ENCODE measurements around the gene TCF3.

Gene TCF3

GRCh38 chr19:1574354-1575136 lies 77.9 kb downstream of the TCF3 start:
- Histone ChIP-seq H3K4me3 (ENCODE audit: low read depth in 1 of 2, low read length in 2 of 2) (no peak overlapping the region), H4K20me1 (ENCODE audit: insufficient read depth, low read length) (peaks cover 37% of the 10 kb centered on the region), H2AFZ (ENCODE audit: low read depth, low read length) (no peak overlapping the region), H3K9ac (ENCODE audit: low read depth, low read length) (no peak overlapping the region), H3K9me3 (ENCODE audit: insufficient read depth, low read length, severe bottlenecking) (no peaks in the 10 kb centered on the region), H3K27ac (ENCODE audit: low read length) (no peak overlapping the region), H3K36me3 (ENCODE audit: insufficient read depth, low read length) (peaks cover 40% of the 10 kb centered on the region), H3K27me3 (ENCODE audit: insufficient read depth, low read length, poor library complexity) (no peaks in the 10 kb centered on the region), H3K4me1 (ENCODE audit: insufficient read depth, low read length) (no peaks in the 10 kb centered on the region), H3K4me2 (ENCODE audit: insufficient read depth, low read length) (no peak overlapping the region), H3K79me2 (ENCODE audit: insufficient read depth, low read length) (no peaks in the 10 kb centered on the region)
- ATAC-seq (ENCODE audit: insufficient read depth, low read depth) (no peak), DNase-seq (no peak)
- TF ChIP-seq EZH2 (IDR thresholded peaks at IDR 0.05; ENCODE audit: borderline replicate concordance, low read depth, low read length, severe bottlenecking) (no peak), CTCF (IDR thresholded peaks at IDR 0.05; ENCODE audit: borderline replicate concordance, extremely low read depth, low read length, poor library complexity, severe bottlenecking) (no peak)

GRCh38 chr19:1572795-1573194 lies 79.6 kb downstream of the TCF3 start:
- Histone ChIP-seq H2AFZ (ENCODE audit: low read depth, low read length) (no peak overlapping the region), H3K4me1 (ENCODE audit: insufficient read depth, low read length) (peaks cover 8% of the 10 kb centered on the region), H4K20me1 (ENCODE audit: insufficient read depth, low read length) (peaks cover 22% of the 10 kb centered on the region), H3K27ac (ENCODE audit: low read length) (no peak overlapping the region), H3K79me2 (ENCODE audit: insufficient read depth, low read length) (no peaks in the 10 kb centered on the region), H3K36me3 (ENCODE audit: insufficient read depth, low read length) (peaks cover 23% of the 10 kb centered on the region), H3K4me3 (ENCODE audit: low read depth in 1 of 2, low read length in 2 of 2) (no peak overlapping the region), H3K9ac (ENCODE audit: low read depth, low read length) (no peak overlapping the region), H3K4me2 (ENCODE audit: insufficient read depth, low read length) (no peak overlapping the region), H3K9me3 (ENCODE audit: insufficient read depth, low read length, severe bottlenecking) (no peaks in the 10 kb centered on the region), H3K27me3 (ENCODE audit: insufficient read depth, low read length, poor library complexity) (no peaks in the 10 kb centered on the region)
- DNase-seq (no peak), ATAC-seq (ENCODE audit: insufficient read depth, low read depth) (no peak)
- TF ChIP-seq CTCF (IDR thresholded peaks at IDR 0.05; ENCODE audit: borderline replicate concordance, extremely low read depth, low read length, poor library complexity, severe bottlenecking) (no peak), EZH2 (IDR thresholded peaks at IDR 0.05; ENCODE audit: borderline replicate concordance, low read depth, low read length, severe bottlenecking) (no peak)

GRCh38 chr19:1571358-1571757 lies 81.1 kb downstream of the TCF3 start:
- Histone ChIP-seq H3K9me3 (ENCODE audit: insufficient read depth, low read length, severe bottlenecking) (no peaks in the 10 kb centered on the region), H3K27me3 (ENCODE audit: insufficient read depth, low read length, poor library complexity) (no peaks in the 10 kb centered on the region), H3K4me2 (ENCODE audit: insufficient read depth, low read length) (no peak overlapping the region), H3K27ac (ENCODE audit: low read length) (no peak overlapping the region), H3K4me1 (ENCODE audit: insufficient read depth, low read length) (peaks cover 17% of the 10 kb centered on the region), H2AFZ (ENCODE audit: low read depth, low read length) (no peak overlapping the region), H4K20me1 (ENCODE audit: insufficient read depth, low read length) (peaks cover 14% of the 10 kb centered on the region), H3K4me3 (ENCODE audit: low read depth in 1 of 2, low read length in 2 of 2) (no peak overlapping the region), H3K79me2 (ENCODE audit: insufficient read depth, low read length) (peaks cover 11% of the 10 kb centered on the region), H3K9ac (ENCODE audit: low read depth, low read length) (no peak overlapping the region), H3K36me3 (ENCODE audit: insufficient read depth, low read length) (peaks cover 9% of the 10 kb centered on the region)
- ATAC-seq (ENCODE audit: insufficient read depth, low read depth), result no peak
- no peak for TF ChIP-seq EZH2 (IDR thresholded peaks at IDR 0.05; ENCODE audit: borderline replicate concordance, low read depth, low read length, severe bottlenecking)
- no peak for TF ChIP-seq CTCF (IDR thresholded peaks at IDR 0.05; ENCODE audit: borderline replicate concordance, extremely low read depth, low read length, poor library complexity, severe bottlenecking)
- no peak for DNase-seq
